ENCODE measurements around the gene JPT1.
A peak's percentile ranks its signal among the peaks of the same experiment; 100 is the strongest.
"Not testable (repeated sequence)": the region's sequence is repeated elsewhere in the genome, so short reads cannot be mapped to it uniquely, and the experiment has no call there.

JPT1 gene

DNA sequence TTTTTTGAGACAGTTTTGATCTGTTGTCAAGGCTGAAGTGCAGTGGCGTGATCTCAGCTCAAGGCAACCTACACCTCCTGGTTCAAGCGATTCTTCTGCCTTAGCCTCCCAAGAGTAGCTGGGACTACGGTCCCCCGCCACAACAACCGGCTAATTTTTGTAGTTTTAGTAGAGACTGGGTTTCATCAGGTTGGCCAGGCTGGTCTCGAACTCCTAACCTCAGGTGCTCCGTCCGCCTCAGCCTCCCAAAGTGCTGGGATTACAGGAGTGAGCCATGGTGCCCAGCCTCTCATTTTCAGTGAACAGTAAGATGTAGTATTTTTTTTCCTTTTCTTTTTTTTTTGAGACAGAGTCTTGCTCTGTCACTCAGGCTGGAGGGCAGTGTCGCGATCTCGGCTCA is 20.7 kb upstream of the JPT1 start:
- no peak for TF ChIP-seq GATA1 (IDR thresholded peaks at IDR 0.05; ENCODE audit: low read depth, low read length)
- TF ChIP-seq POLR2A (IDR thresholded peaks at IDR 0.05; ENCODE audit: low read length), result no peak
- no peak for DNase-seq

DNA sequence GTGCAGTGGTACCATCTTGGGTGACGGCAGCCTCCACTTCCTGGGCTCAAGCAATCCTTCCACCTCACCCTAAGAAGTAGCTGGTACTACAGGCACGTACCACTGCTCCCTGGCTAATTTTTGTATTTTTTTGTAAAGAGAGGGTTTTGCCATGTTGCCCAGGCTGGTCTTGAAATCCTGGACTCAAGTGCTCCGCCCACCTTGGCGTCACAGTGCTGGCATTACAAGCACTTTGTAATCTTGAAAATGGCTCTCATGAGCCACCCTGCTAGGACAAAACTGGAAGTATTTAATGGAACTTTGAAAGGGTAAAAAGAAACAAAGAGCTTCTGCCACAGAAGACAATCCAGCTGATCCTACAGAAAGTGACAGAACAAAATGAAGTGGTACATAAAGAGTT is 19.2 kb upstream of the JPT1 start:
- no peak for DNase-seq
- TF ChIP-seq POLR2A (IDR thresholded peaks at IDR 0.05; ENCODE audit: low read length) (no peak), GATA1 (IDR thresholded peaks at IDR 0.05; ENCODE audit: low read depth, low read length) (no peak)

DNA sequence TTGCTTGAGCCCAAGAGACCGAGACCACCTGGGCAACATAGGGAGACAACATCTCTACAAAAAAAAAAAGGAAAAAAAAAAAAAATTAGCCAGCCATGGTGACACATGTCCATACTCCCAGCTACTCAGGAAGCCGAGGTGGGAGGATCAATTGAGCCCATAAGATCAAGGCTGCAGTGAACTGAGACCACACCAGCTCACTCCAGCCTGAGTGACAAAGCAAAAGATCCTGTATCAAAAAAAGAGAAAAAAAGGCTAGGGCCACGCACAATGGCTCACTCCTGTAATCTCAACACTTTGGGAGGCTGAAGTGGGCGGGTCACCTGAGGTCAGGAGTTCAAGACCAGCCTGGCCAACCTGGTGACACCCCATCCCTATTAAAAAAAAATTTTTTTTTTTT is 14.7 kb upstream of the JPT1 start:
- TF ChIP-seq POLR2A (IDR thresholded peaks at IDR 0.05; ENCODE audit: low read length) (no peak), GATA1 (IDR thresholded peaks at IDR 0.05; ENCODE audit: low read depth, low read length) (no peak)
- DNase-seq, result no peak

DNA sequence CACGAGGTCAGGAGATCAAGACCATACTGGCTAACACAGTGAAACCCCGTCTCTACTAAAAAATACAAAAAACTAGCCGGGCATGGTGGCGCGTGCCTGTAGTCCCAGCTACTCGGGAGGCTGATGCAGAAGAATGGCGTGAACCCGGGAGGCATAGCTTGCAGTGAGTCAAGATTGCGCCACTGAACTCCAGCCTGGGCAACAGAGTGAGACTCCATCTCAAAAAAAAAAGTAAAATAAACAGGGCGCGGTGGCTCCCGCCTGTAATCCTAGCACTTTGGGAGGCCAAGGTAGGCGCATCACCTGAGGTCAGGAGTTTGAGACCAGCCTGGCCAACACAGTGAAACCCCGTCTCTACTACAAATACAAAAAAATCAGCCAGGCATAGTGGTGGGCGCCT is 10.3 kb upstream of the JPT1 start:
- DNase-seq, result not testable (repeated sequence)

DNA sequence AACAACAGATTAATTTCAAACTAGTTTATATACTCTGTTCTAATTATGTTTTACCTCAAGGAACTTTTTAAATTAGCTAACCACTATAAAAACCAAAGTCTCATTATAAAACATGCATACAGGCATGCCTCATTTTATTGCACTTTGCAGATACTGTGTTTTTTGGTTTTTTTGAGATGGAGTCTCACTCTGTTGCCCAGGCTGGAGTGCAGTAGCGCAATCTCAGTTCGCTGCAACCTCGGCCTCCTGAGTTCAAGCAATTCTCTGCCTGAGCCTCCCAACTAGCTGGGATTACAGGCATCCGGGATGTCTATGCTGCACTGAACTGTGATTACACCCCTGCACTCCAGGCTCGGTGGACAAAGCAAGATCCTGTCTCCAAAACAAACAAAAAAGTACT is 8.8 kb upstream of the JPT1 start:
- DNase-seq, result no peak
- TF ChIP-seq GATA1 (IDR thresholded peaks at IDR 0.05; ENCODE audit: low read depth, low read length) (no peak), POLR2A (IDR thresholded peaks at IDR 0.05; ENCODE audit: low read length) (no peak)

DNA sequence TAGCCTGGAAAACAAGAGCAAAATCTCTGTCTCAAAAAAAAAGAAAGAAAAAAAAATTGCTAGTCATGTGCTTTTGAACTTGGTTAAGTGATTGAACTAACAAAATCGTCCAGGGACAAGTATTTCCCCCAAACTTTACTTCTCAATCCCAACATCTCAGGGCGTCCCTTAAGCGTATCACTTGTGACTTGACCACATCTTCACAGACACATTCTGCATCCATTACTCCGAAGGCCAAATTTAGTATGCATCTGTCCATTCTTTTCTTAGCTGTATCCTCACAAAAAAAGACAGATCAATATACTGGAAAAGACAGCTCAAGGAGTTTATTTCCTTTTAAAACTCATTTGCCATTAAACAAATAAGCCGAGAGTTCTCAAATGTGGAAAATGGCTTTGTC is 5.9 kb upstream of the JPT1 start:
- TF ChIP-seq POLR2A (IDR thresholded peaks at IDR 0.05; ENCODE audit: low read length), result no peak
- no peak for TF ChIP-seq GATA1 (IDR thresholded peaks at IDR 0.05; ENCODE audit: low read depth, low read length)
- no peak for DNase-seq

DNA sequence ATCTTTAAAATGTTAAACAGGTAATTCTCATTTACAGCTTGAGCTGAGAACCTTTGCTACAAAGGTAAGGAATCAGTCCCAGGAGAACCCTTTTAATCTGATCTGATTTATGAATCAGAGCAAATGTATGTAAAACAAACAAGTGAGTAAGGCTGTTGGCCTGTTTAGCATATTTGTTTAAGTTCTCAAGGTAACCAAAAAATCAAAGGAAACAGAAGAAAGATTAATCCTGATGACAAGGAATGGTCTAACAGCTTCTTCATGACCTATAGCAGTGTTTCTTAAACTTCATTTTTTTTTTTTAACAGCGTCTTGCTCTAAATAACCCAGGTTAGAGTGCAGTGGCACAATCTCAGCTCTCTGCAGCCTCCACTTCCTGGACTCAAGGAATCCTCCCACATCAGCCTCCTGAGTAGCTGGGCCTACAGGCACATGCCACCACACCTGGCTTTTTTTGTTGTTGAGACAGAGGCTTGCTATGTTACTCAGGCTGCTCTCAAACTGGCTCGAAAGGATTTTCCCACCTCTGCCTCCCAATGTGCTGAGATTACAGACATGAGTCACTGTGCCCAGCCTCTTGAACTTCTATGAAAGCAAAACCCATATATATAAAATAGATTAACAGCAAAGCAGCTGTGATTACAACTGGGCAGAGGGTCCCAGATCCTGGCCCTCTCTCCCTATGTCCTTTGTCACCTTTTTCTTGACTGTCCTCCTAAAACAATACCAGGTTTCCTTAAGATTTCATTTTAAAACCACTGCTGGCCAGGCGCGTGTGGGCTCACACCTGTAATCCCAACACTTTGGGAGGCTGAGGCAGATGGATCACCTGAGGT is 5.1 kb upstream of the JPT1 start:
- TF ChIP-seq GATA1 (IDR thresholded peaks at IDR 0.05; ENCODE audit: low read depth, low read length) (no peak), POLR2A (IDR thresholded peaks at IDR 0.05; ENCODE audit: low read length) (no peak)
- no peak for DNase-seq

DNA sequence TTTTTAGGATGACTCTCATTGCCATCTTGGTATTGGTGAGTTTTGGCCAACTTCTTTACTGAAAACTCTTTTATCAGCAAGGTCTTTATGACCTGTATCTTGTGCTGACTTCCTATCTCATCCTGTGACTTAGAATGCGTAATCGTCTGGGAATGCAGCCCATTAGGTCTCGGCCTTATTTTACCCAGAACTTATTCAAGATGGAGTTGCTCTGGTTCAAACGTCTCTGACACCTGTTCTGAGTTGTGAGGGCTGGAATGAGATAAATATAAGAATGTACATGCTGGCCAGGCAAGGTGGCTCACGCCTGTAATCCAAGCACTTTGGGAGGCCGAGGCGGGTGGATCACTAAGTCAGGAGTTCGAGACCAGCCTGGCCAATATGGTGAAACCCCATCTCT is 4.2 kb upstream of the JPT1 start:
- DNase-seq, result not testable (repeated sequence)

DNA sequence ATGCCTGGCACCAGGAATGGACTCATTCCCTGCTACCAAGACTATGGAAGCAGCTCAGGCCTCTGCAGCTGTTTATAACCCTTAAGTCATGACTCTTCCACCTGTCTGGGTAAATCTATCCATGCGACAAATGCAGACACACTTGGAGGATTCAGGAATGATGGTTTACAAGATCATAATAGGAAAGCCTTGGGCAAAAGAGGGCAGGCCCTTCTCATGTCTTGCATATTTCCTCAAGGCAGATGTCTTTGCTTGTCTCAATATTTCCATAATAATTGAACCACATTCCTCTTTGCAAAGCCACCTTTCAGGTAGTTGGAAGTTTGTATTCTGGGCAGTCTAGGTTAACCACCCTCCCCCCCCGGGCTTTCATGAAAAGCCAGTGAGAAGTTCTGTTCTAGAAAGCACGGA is 884 bp upstream of the JPT1 start:
- no peak for DNase-seq
- no peak for TF ChIP-seq GATA1 (IDR thresholded peaks at IDR 0.05; ENCODE audit: low read depth, low read length)
- no peak for TF ChIP-seq POLR2A (IDR thresholded peaks at IDR 0.05; ENCODE audit: low read length)

DNA sequence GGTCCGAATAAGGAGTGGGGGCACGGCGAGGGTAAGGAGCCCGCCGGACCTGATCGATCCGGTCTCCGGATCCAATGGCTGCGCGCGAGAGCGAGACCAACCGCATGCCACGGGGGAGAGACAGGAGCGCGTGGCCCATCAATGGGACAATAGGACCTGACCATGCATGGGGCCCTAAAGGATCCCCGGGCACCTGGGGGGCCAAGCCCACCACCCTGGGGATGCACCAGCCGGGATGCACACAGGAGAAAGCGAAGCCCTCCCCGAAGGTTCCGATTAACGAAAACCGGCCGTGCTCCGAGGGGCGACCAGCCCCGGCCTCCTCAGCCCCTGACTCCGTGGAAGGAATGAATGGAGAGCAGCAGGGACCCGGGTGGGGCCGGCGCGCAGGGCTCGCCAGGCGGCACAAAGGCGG is 525 bp downstream of the JPT1 start:
- peak; percentile 60 to 66 for DNase-seq
- TF ChIP-seq POLR2A (IDR thresholded peaks at IDR 0.05; ENCODE audit: low read length) (no peak), GATA1 (IDR thresholded peaks at IDR 0.05; ENCODE audit: low read depth, low read length) (no peak)

DNA sequence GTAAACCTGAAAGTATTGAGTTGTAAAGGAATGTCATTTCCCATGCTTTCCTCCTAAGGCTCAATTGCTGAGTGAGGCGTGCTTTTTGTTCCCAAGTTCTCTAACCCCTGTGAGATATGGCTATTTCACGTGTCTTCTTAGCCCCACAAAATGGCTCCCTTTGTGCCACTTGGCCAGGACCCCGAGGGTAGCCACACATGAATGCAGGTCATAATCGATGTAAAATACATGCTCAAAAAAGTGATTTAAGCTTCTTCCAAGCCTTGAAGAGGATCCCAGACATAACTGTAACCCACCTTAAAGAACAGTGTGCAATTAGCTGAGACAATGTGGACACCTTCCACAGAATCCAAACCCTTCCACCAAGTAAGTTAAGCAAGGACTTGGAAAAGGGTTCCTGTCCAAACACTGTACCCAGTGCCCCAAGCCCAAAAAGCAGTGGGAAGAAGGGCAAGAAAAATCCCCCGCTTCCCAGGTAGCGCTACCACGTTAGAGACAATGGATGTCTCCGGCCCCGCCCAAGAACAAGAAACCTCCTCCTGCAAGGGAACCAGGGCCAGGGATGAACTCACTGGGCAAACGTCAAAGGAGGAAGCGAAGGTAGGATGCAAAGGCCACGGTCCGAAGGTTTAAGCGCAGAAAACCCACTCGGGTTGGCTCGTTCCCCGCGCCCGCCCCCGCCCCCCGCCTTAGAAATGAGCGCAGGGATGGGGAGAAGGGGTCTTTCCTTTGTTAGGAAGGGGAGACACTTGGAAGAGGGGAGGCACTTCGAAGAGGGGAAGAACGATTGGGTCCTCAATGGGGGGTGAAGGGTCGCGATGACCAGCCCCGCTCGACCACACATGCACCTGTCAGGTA is 1.2 kb downstream of the JPT1 start:
- no peak for TF ChIP-seq POLR2A (IDR thresholded peaks at IDR 0.05; ENCODE audit: low read length)
- no peak for TF ChIP-seq GATA1 (IDR thresholded peaks at IDR 0.05; ENCODE audit: low read depth, low read length)
- DNase-seq, result peak; percentile 42 to 50

DNA sequence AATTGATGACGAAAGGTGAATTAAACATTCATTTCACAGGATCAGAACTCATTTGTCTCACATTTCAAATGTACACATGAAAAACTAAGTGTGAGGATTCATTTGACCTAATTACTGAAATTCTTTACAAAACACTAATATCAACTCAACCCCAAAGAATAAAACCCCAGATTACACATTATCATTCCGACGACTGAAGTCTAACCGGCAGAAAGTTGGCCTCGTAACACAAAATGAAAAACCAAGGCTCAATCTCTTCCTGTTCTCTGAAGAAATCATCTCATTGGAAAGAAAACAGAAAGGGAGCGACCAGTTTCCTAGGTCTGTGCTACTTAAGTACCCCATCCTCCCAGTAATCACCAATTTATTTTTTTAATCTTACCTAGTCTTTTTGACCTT is 1.8 kb downstream of the JPT1 start:
- no peak for DNase-seq
- TF ChIP-seq GATA1 (IDR thresholded peaks at IDR 0.05; ENCODE audit: low read depth, low read length) (no peak), POLR2A (IDR thresholded peaks at IDR 0.05; ENCODE audit: low read length) (no peak)

DNA sequence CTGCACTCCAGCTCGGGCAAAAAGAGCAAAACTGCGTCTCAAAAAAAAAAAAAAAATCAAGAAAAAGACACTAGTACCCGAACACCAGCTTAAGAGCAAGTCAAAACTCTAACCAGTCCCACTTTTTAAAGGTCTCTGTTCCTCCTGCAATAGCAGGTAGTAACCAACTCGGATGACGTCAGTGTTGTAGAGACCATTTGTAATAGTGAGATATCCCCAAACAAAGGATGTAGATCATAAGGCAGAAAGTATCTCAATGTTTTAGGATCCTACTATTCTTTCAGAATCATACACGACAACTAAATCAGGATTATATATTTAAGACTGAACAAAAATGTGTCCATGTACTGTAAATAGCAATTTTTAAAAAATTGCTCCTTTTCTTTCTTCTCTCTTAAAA is 2.4 kb downstream of the JPT1 start:
- no peak for DNase-seq
- TF ChIP-seq GATA1 (IDR thresholded peaks at IDR 0.05; ENCODE audit: low read depth, low read length) (no peak), POLR2A (IDR thresholded peaks at IDR 0.05; ENCODE audit: low read length) (no peak)

DNA sequence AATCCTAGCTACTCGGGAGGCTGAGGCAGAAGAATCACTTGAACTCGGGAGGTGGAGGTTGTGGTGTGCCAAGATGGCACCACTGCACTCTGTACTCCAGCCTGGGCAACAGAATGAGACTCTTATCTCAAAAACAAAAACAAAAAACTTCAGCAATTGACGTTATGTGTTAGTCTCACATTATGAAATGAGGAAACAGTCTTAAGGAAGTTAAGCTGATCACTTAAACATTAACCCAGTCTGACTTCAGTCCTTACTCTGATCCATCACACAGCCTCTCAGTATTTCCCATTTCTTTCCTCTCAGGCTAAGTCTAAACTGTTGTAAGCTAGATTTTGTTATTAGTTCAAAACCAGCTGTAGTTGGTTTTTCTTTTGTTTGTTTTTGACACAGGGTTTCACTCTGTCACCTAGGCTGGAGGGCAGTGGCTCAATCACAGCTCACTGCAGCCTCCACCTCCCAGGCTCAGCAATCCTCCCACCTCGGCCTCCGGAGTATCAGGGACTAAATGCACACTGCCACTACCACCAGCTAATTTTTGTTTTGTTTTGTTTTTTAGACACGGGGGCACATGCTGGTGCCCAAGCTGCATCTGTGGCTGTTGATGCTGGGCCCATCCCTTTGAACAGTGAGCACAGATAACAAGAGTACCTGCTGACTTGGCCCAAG is 6.3 kb downstream of the JPT1 start:
- no peak for TF ChIP-seq GATA1 (IDR thresholded peaks at IDR 0.05; ENCODE audit: low read depth, low read length)
- no peak for TF ChIP-seq POLR2A (IDR thresholded peaks at IDR 0.05; ENCODE audit: low read length)
- no peak for DNase-seq
